Nucleus accumbens (tissue), 56 donors: ENCODE data around the gene POU3F1.

ENCODE experiments used
- DNase-seq, 56 donors: peaks; one replicate each; lab custom pipeline; 2025; lab: John Stamatoyannopoulos, UW

POU3F1 gene

GRCh38 chr1:38029685-38030511 lies 16.7 kb downstream of the POU3F1 start:
- DNase-seq: peak in 4 of 56 donors; percentile 17 to 48 (median 30)

- DNase-seq: peak in 12 of 56 donors; percentile 20 to 63 (median 48)
These were observed 17.4 kb downstream of the POU3F1 start for GRCh38 chr1:38029081-38029681.

DNA sequence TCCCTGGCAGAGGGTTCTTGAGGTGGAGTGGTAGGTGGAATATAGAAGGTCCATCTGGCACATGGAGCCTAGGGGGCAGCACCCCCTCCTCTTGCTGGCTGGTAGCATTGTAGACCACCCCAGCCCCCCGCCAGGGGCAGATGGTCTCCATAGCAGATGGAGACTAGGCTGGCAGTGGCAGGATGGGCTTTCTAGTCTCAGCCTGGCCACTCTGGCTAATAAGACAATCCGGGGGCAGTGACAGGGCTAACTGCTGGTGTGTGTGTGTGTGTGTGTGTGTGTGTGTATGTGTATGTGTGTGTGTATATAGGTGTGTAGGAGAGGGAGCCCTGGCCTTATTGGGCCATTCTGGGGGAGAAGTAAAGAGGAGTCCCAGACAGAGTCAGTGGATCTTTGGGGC lies 17.9 kb downstream of the POU3F1 start:
- DNase-seq: no peak

DNA sequence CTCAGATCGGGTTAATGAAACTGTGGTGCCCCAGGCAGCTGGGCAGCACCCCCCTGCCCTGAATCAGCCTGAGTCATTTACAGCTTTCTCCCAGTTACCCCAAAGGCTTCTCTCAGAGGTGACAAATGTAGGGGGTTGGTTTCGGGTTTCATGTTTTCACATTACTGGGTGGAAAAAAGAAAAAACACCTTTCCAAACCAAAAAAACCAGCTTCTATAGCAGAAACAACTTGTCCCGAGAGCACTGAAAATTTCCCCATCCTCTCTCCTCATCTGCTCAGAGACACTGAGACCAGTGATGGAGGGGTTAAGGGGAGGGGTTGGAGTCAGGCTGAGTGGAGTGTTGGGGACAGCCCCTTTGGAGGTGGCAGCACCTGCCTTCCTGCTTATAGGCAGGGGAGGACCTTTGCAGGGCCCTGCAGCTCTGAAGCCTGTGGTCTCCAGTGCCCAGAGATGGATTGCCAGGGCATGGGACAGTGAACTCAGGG lies 18.4 kb downstream of the POU3F1 start:
- no peak for DNase-seq

DNA sequence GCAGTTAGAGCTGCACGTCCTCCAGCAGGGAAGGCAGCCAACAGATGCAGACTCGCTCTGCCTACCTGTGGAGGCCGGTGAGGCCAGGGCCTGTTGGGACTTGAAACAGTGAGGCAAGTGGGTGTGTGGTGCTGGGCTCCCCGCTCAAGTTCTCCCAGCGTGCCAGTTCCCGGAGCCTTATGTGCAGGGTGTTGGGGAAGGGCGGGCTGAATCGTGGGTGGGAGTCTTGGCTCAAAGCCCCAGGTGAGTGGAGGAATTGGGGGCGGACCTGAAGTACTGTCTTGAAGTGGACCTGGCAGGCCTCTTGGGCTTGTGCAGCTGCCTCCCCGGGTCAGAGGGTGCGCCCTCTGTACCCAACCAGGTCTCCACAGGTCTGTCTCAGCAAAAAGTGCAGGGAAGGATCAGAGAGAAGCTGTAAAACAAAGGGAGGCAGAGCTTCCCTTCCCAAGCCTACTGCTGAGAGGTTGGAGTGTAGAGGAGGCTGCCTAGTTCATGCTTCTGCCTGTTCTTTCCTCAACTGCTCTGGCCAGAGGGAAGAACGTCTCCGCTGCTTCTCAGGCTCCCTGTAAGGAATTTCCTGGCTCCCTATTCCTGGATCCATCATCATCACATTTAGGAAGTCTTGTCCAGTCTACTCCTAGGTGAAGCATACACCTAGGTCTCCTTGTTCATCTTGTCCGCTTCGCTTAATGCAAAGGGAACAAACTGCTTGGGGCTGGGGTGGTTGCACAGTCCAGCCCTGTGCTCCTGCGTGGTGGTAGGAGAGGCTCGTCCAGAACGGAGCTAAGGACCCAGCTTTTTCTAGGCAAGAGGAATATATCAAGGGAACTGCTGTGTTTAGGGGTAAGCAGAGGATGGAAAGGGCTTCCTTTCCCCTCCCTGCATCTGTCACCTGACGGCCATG lies 19.1 kb downstream of the POU3F1 start:
- DNase-seq: no peak

DNA sequence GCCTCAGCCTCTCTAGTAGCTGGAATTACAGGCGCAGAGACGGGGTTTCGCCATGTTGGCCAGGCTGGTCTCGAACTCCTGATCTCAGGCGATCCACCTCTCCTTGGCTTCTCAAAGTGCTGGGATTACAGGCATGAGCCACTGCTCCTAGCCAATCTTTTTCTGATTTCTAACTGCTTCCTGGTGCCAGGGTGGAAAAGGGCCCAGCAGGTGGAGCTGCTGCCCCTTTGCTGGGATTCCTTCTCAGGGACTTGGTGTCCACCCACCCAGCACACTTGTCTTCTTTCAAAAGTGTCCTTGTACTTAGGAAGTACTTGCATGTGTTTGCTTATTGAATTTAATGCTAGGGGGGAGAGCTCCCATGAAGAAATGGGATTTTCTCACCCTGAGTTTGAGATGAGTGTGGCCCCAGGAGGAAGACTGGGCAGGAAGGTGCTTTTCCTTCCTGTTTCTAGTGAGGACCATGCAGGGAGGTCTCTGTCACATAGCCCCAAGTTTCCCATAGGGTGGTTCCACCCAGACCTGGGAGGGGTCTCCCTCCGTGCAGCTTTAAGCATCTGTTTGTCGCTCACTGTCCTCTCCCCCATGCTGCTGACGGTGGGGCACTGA lies 19.9 kb downstream of the POU3F1 start:
- DNase-seq: peak in 24 of 56 donors; percentile 18 to 75 (median 44)

- no peak for DNase-seq
These were observed 20.9 kb downstream of the POU3F1 start for GRCh38 chr1:38025664-38026063.

DNA sequence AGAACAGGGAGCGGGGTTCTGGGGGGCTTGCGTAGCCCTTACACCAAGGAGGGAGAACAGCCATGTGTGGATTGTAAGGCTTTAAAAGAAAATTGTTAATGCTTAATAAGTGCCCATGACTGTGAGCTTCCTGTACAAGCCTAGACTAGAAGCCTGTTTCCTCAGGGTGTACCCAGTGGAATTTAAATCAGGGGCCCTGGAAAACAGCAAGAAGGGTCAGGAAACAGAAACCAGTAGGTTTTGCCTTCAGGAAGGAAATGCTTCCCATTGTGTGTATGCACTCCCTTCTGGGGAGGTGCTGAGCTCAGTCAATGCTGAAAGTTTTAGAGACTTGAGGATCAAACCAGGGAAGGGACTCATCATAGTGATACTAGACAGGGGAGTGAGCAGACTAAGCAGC lies 21.4 kb downstream of the POU3F1 start:
- DNase-seq: no peak

GRCh38 chr1:38022810-38023209 lies 23.8 kb downstream of the POU3F1 start:
- no peak for DNase-seq

DNA sequence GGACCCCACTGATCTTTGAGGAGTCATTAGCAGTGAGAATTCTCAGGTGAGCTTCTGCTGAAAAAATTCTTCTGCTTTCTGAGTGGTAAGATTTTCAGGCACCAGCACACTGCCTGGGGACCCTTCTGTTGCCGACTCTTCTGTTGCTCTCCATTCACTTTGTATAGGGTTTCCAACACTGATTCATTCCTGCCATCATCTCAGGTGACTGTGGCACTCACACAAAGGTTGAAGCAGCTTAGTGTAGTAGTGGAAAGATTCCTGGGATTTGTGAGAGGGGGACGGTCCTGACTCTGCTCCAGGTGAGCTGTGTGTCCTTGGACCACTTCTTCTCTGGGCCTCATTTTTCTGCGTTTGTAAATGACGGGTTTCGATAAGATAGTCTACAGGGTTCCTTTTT lies 24.6 kb downstream of the POU3F1 start:
- no peak for DNase-seq

GRCh38 chr1:38020396-38020795 lies 26.2 kb downstream of the POU3F1 start:
- DNase-seq: no peak

DNA sequence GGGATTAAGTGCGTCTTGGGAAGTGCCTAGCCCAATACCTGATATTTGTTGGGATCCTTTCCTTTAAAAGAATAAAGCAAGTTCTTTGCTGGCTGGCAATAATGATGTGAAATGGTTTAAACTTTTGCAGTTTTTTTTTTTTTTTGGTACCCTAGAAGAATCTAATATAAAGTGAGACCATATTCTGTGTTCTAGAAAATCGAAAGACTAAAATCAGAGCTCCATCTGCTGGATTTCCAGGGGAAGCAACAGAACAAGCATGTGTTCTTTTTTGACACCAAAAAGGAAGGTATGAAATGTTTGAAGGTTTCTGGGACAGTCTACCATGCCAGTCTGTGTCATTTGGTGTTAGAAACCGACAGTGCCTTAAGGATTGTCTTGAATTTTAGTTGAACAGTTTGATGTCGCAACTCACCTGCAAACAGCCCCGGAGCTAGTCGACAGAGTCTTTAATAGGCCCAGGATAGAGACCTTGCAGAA lies 27.7 kb downstream of the POU3F1 start:
- no peak for DNase-seq

DNA sequence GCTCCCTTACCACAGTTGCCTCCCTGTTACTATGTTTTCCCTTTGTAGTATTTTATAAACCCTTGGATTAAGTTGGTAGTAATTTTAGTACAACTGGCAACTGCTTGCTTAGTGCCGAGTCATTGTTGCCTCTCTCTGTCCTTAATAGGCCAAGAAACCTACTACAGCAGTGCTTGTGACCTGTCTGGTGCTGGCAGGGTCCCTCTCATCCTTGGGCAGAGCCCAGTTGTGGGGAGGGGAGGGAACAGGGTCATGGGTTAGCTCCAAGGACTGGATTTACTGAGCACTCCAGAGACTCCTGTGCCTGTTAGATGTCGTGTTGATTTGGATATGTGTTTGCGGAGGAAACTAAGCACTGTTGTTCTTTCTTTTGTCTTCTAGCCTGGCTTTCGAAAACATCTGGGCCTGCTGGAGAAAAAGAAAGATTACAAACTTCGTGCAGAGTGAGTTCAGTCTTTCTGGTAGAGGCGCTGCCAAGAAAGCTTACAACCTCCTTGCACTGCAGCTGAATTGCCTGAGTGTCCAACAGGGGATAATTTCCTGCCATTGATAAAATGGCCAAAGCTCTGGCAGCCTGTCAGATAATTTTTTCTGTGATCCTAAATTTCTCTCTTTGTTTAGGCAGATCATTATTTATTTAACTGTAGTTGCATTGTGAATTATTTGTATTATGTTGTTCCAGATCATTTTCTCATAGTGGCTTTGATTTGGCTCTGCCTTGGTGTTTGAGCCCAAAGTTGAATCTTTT lies 30.4 kb downstream of the POU3F1 start:
- peak in 1 of 56 donors; percentile 20 for DNase-seq

DNA sequence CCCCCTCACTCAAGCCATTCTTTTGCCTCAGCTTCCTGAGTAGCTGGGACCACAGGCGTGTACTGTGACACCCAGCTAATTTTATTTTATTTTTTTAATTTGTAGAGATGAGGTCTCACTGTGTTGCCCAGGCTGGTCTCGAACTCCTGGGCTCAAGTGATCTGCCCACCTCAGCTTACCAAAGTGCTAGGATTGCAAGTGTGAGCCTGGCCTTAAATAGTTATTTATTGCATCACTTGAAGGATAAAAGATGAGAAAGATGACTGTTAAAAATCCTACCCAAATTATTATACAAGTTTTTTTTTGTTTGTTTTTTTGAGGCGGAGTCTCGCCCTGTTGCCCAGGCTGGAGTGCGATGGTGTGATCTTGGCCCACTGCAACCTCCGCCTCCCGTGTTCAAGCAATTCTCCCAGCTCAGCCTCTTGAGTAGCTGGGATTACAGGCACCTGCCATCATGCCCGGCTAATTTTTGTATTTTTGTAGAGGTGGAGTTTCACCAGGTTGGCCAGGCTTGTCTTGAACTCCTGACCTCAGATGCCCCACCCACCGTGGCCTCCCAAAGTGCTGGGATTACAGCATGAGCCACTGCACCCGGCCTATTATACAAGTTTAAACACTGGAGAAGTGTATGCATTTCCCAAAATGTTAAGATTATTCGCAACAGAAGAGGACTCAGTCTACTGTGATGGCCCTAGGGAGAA lies 31.7 kb downstream of the POU3F1 start:
- no peak for DNase-seq

GRCh38 chr1:38014171-38014570 lies 32.4 kb downstream of the POU3F1 start:
- no peak for DNase-seq

DNA sequence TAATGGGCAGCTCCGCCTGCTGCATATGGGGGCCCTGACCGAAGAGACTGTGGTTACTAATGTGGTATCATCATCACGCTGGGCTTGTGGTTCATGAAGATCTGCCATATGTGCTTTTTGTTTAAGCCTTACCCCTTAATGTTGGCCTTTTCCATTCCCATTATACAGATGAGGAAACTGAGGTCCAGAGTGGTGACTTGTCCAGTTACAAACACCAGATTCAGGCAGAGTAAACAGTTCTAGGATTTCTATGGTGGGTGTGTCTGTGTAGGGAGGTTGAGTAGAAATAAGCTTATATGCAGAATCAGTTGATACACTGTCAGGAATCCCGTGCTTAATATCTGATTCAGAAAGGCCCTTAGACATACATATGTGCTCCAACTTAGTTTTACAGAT lies 33.4 kb downstream of the POU3F1 start:
- DNase-seq: no peak

GRCh38 chr1:38012363-38013226 lies 34.0 kb downstream of the POU3F1 start, which contains the start of gene UTP11:
UTP11 (plus strand) TSS chr1:38012734; CDS start chr1:38012803, 69 bp downstream.
- peak; percentile 58 to 99 (median 94) for DNase-seq

GRCh38 chr1:38009841-38010180 lies 36.8 kb downstream of the POU3F1 start:
- no peak for DNase-seq
